ENCODE data around the gene HPCAL1. TPM values are rescaled to one million over a fixed set of nuclear protein-coding genes. Genes with fewer than 3 reads are reported as not detected.

HPCAL1 gene
- total RNA-seq, 1 experiment from 2014 or later = 312 TPM

- Histone ChIP-seq H3K4me3 (ENCODE audit: low read length) (no peak overlapping the region), H3K4me2 (ENCODE audit: low read length) (peak overlapping the region; percentile 67), H4K20me1 (ENCODE audit: low read length) (peaks cover 5% of the 10 kb centered on the region; the same call in 1 of the 2 replicates), H3K9me3 (ENCODE audit: low read length) (no peaks in the 10 kb centered on the region), H3K27ac (ENCODE audit: low read length) (peak overlapping the region; percentile 95), H3K4me1 (ENCODE audit: insufficient read depth, low read length) (peaks cover 84% of the 10 kb centered on the region), H3K27me3 (ENCODE audit: low read length) (no peaks in the 10 kb centered on the region), H3K79me2 (ENCODE audit: low read length) (peaks cover 98% of the 10 kb centered on the region), H3K36me3 (ENCODE audit: low read depth, low read length) (0 out of 2 replicates have a peak, but pooled peaks cover 3% of the 10 kb centered on the region), H3K9me2 (replicated peaks; ENCODE audit: low read length) (no peaks in the 10 kb centered on the region), H3F3A (ENCODE audit: low read length, unreplicated experiment) (peaks cover 7% of the 10 kb centered on the region), H3K9ac (ENCODE audit: low read length) (peak overlapping the region; percentile 46), H2AFZ (ENCODE audit: low read length) (no peak overlapping the region)
- TF ChIP-seq EZH2 (IDR thresholded peaks at IDR 0.05; ENCODE audit: low read length, unreplicated experiment) (no peak), EZH2phosphoT487 (IDR thresholded peaks at IDR 0.05; ENCODE audit: borderline replicate concordance, low read length) (no peak), CTCF (conservative IDR thresholded peaks at IDR 0.05; ENCODE audit: low read depth, low read length) (no peak)
- CTCF ChIA-PET = interaction anchor here (0.9 kb wide), 1 partner anchor 24 kb away, joined by 5 read pairs; no protein-coding TSS in a partner anchor
- intact Hi-C loops (cut with micrococcal nuclease) = no loop called here
- ATAC-seq (no peak), DNase-seq (no peak)
- POLR2A ChIA-PET (ENCODE audit: unreplicated experiment) = no interaction called here
- no TSS peak for BruUV-seq (replicated peaks)
Observed at GRCh38 chr2:10385501-10385900, 82.8 kb downstream of the HPCAL1 start.

GRCh38 chr2:10385933-10386773 lies 83.4 kb downstream of the HPCAL1 start:
- CTCF ChIA-PET = interaction anchor here (0.9 kb wide), 1 partner anchor 23 kb away, joined by 5 read pairs; no protein-coding TSS in a partner anchor
- H3K4me1 ChIP-seq (ENCODE audit: insufficient read depth, low read length) = peaks cover 90% of the 10 kb centered on the region
- DNase-seq = peak; percentile 83

More at GRCh38 chr2:10385933-10386773, 83.4 kb downstream of the HPCAL1 start:
- Histone ChIP-seq H3K36me3 (ENCODE audit: low read depth, low read length) (peaks cover 7% of the 10 kb centered on the region; the same call in 1 of the 2 replicates), H3K4me3 (ENCODE audit: low read length) (no peak overlapping the region), H4K20me1 (ENCODE audit: low read length) (no peaks in the 10 kb centered on the region), H2AFZ (ENCODE audit: low read length) (no peak overlapping the region), H3K9ac (ENCODE audit: low read length) (peak overlapping the region; percentile 46), H3K9me3 (ENCODE audit: low read length) (no peaks in the 10 kb centered on the region), H3F3A (ENCODE audit: low read length, unreplicated experiment) (peaks cover 7% of the 10 kb centered on the region), H3K9me2 (replicated peaks; ENCODE audit: low read length) (no peaks in the 10 kb centered on the region), H3K27ac (ENCODE audit: low read length) (peak overlapping the region; percentile 95), H3K27me3 (ENCODE audit: low read length) (no peaks in the 10 kb centered on the region), H3K79me2 (ENCODE audit: low read length) (peaks cover 98% of the 10 kb centered on the region), H3K4me2 (ENCODE audit: low read length) (peak overlapping the region; percentile 67)
- no TSS peak for BruUV-seq (replicated peaks)
- intact Hi-C loops (cut with micrococcal nuclease) = loop anchor here (1.0 kb wide), 1 partner anchor 19 kb away; no protein-coding TSS in a partner anchor
- POLR2A ChIA-PET (ENCODE audit: unreplicated experiment) = no interaction called here
- peak; percentile 68 for ATAC-seq
- TF ChIP-seq EZH2phosphoT487 (IDR thresholded peaks at IDR 0.05; ENCODE audit: borderline replicate concordance, low read length) = no peak
- TF ChIP-seq EZH2 (IDR thresholded peaks at IDR 0.05; ENCODE audit: low read length, unreplicated experiment) = no peak
- no peak for TF ChIP-seq CTCF (conservative IDR thresholded peaks at IDR 0.05; ENCODE audit: low read depth, low read length)
